Cardiac muscle cell (in vitro differentiated cells and primary cell): ENCODE results near the gene FBXL7. TPM values are rescaled to one million over a fixed set of nuclear protein-coding genes. Genes with fewer than 3 reads are reported as not detected.

Source experiments
- DNase-seq, 2 donors: peaks; one replicate each; pipeline versions ENCODE4 v3.0.0 to v3.0.0-alpha.2; 2010 to 2017; ENCODE audit warnings: low read depth in 1 of 2, low spot score in 1 of 2
- H3K27ac ChIP-seq: fragments of 200-600 bp; sonication (generic); 2 replicates; pipeline ENCODE4 v1.5.1; 2016
- H3K27me3 ChIP-seq: fragments of 200-600 bp; sonication (generic); 2 replicates; pipeline ENCODE4 v1.6.0; 2016; ENCODE audit warnings: control low read depth
- H3K36me3 ChIP-seq: fragments of 200-600 bp; sonication (generic); 2 replicates; pipeline ENCODE4 v1.5.1; 2016; ENCODE audit warnings: control low read depth
- H3K4me1 ChIP-seq: fragments of 200-600 bp; sonication (generic); 2 replicates; pipeline ENCODE4 v1.8.1; 2017; ENCODE audit warnings: low read depth, mild to moderate bottlenecking, mixed run types
- H3K4me3 ChIP-seq: fragments of 200-600 bp; sonication (generic); 2 replicates; pipeline ENCODE4 v1.5.1; 2016; ENCODE audit warnings: mild to moderate bottlenecking
- H3K9me3 ChIP-seq: fragments of 200-600 bp; sonication (generic); 2 replicates; pipeline ENCODE4 v1.5.1; 2017; ENCODE audit warnings: low read depth, mild to moderate bottlenecking, control low read depth
- CTCF ChIP-seq: IDR thresholded peaks from 2 replicates; pipeline ENCODE4 v1.5.1; 2012; ENCODE audit warnings: low read depth, mild to moderate bottlenecking, low read length
- polyA plus RNA-seq: library from polyadenylated mRNA; unstranded; fragments of >200 nt; fragmentation: Nextera tagmentation; extraction: Ambion mirVana; gene quantifications from 2 replicates; pipeline ENCODE4 v1.2.1, GENCODE V29; 2016
- total RNA-seq: library from RNA; depleted of rRNA; stranded (reverse); fragments of >200 nt; gene quantifications from 2 replicates; pipeline ENCODE4 v1.2.3, GENCODE V29; 2016

Gene FBXL7
- total and polyA plus RNA-seq, 2 experiments from 2014 or later = 16.7 to 22.5 TPM

GRCh38 chr5:15823398-15823797 is 323.4 kb downstream of the FBXL7 start:
- H3K4me1 ChIP-seq = no peaks in the 10 kb centered on the region
- TF ChIP-seq CTCF = no peak
- no peak overlapping the region for H3K4me3 ChIP-seq
- no peak for DNase-seq
- H3K9me3 ChIP-seq = no peaks in the 10 kb centered on the region
- H3K36me3 ChIP-seq = no peaks in the 10 kb centered on the region
- no peaks in the 10 kb centered on the region for H3K27me3 ChIP-seq
- no peak overlapping the region for H3K27ac ChIP-seq

GRCh38 chr5:15827741-15828140 is 327.8 kb downstream of the FBXL7 start:
- H3K27me3 ChIP-seq = no peaks in the 10 kb centered on the region
- no peaks in the 10 kb centered on the region for H3K9me3 ChIP-seq
- no peaks in the 10 kb centered on the region for H3K36me3 ChIP-seq
- no peaks in the 10 kb centered on the region for H3K4me1 ChIP-seq
- no peak for DNase-seq
- no peak overlapping the region for H3K27ac ChIP-seq
- H3K4me3 ChIP-seq = no peak overlapping the region
- no peak for TF ChIP-seq CTCF

- Histone ChIP-seq H3K4me3 (no peak overlapping the region), H3K4me1 (peaks cover 15% of the 10 kb centered on the region), H3K27me3 (no peaks in the 10 kb centered on the region), H3K36me3 (no peaks in the 10 kb centered on the region), H3K27ac (no peak overlapping the region), H3K9me3 (no peaks in the 10 kb centered on the region)
- no peak for DNase-seq
- no peak for TF ChIP-seq CTCF
Measured at GRCh38 chr5:15831408-15831807, 331.4 kb downstream of the FBXL7 start.

DNA sequence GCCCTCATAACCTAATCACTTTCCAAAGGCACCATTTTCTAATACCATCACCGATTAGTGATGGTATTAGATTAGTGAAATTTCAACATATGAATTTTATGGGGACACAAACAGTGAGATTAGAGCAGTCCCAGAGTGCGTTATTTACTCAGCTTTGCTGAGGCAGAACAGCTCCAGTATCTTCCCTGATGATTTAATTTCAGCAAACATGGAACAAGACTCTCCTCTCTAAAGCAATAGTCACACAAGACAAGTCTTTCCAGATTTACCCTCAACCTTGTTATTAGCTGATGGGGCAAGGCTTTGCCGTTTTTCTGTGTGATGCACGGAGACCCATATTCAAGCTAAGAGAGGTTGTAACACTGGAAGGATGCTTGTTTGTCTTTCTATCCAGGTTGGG is 333.4 kb downstream of the FBXL7 start:
- Histone ChIP-seq H3K27ac (no peak overlapping the region), H3K9me3 (no peaks in the 10 kb centered on the region), H3K36me3 (no peaks in the 10 kb centered on the region), H3K4me3 (no peak overlapping the region), H3K4me1 (peaks cover 30% of the 10 kb centered on the region), H3K27me3 (no peaks in the 10 kb centered on the region)
- TF ChIP-seq CTCF = no peak
- DNase-seq = no peak

- Histone ChIP-seq H3K27ac (no peak overlapping the region), H3K4me1 (peaks cover 30% of the 10 kb centered on the region), H3K36me3 (no peaks in the 10 kb centered on the region), H3K4me3 (no peak overlapping the region), H3K9me3 (no peaks in the 10 kb centered on the region), H3K27me3 (no peaks in the 10 kb centered on the region)
- TF ChIP-seq CTCF = no peak
- DNase-seq = peak in 1 of 2 donors; percentile 68
Measured at GRCh38 chr5:15834596-15835245, 334.7 kb downstream of the FBXL7 start.
